ENCODE results near the gene NRBF2.

The NRBF2 gene

DNA sequence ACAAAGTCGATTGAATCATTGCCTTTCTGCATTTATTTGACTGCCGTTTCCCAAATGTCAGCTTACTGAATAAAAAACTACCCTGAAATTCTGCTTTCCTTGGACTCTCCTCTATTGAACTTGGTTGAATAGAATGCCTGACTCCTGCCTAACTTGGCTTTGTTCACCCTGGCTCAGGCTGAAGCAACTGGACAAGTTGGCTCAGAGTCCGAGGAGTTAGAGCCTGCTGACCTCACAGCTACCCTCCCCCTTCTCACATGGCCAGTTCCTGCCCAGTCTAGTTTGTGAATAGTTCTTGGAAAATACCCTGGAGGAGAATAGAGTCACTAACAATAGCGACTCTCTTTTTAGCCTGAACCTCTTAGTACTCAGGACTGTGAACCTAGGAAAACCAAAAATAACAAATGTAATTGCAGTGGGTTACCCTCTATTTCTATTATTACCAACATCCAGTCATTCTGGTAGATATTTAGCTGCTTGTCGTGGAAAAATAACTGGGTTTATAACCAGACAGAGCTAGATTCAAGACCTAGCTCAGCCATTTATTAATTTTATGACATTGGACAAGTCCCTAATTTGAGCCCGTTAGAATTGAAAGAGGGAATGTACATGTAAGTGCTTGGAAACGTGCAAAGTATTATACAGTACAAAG lies 17.3 kb upstream of the NRBF2 start:
- TF ChIP-seq, protein P1, sequence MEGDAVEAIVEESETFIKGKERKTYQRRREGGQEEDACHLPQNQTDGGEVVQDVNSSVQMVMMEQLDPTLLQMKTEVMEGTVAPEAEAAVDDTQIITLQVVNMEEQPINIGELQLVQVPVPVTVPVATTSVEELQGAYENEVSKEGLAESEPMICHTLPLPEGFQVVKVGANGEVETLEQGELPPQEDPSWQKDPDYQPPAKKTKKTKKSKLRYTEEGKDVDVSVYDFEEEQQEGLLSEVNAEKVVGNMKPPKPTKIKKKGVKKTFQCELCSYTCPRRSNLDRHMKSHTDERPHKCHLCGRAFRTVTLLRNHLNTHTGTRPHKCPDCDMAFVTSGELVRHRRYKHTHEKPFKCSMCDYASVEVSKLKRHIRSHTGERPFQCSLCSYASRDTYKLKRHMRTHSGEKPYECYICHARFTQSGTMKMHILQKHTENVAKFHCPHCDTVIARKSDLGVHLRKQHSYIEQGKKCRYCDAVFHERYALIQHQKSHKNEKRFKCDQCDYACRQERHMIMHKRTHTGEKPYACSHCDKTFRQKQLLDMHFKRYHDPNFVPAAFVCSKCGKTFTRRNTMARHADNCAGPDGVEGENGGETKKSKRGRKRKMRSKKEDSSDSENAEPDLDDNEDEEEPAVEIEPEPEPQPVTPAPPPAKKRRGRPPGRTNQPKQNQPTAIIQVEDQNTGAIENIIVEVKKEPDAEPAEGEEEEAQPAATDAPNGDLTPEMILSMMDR (IDR thresholded peaks at IDR 0.05), result no peak
- H3K9me3 ChIP-seq, result no peaks in the 10 kb centered on the region
- H3K36me3 ChIP-seq, result no peaks in the 10 kb centered on the region
- H3K4me3 ChIP-seq (ENCODE audit: low read depth in 1 of 2, low read length in 1 of 2), result no peak overlapping the region
- peaks cover 45 to 48% of the 10 kb centered on the region in 2 experiments for H3K4me1 ChIP-seq (ENCODE audit: control insufficient read depth in 1 of 2, insufficient read depth in 1 of 2, low read depth in 1 of 2, low read length in 1 of 2)
- H3K27me3 ChIP-seq, result no peaks in the 10 kb centered on the region
- peak overlapping the region; percentile 95 for H3K27ac ChIP-seq

DNA sequence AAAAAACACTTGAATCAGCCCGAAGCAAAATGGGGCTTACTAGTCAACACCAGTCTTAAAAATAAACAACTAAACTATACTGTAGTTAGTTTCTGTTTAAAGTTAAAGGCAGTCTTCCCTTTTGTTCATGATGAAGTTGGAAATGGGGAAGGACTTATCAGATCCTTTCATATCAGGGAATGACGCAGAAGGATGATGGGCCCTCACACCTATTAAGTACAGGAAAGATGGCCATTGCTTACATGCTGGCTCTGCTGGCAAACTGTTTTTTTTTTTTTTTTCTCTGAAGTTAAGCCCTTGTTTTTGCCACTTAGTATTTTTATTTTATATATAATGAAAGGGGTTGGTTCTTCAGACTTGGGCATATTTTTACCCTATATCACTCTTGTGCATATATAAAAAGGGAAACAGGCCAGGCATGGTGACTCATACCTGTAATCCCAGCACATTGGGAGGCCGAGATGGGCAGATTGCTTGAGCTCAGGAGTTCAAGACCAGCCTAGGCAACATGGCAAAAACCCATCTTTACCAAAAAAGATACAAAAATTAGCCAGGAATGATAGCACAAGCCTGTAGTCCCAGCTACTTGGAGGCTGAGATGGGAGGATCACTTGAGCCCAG lies 16.6 kb upstream of the NRBF2 start:
- no peak overlapping the region for H3K4me3 ChIP-seq (ENCODE audit: low read depth in 1 of 2, low read length in 1 of 2)
- H3K36me3 ChIP-seq, result no peaks in the 10 kb centered on the region
- no peaks in the 10 kb centered on the region for H3K9me3 ChIP-seq
- TF ChIP-seq, protein P1 (IDR thresholded peaks at IDR 0.05), result no peak
- H3K27me3 ChIP-seq, result no peaks in the 10 kb centered on the region
- peaks cover 45 to 48% of the 10 kb centered on the region in 2 experiments for H3K4me1 ChIP-seq (ENCODE audit: control insufficient read depth in 1 of 2, insufficient read depth in 1 of 2, low read depth in 1 of 2, low read length in 1 of 2)
- peak overlapping the region; percentile 95 for H3K27ac ChIP-seq

DNA sequence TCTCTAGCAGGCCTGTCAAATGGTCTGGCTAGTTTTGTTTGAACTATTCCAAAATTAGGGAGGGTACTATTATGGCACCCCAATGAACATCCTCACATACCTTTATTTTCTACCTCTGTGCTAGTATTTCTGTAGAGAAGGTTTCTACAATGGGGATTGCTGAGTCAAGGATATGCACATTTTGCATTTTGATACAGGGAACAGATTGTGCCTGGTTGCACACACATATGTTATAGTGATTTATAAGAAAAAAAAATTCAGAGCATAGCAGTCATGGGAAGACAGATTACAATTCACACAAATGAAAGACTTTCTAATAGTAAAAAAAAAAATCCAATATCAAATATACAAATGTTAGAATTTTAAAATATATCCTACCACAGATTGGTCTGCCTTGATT lies 14.1 kb upstream of the NRBF2 start:
- Histone ChIP-seq H3K4me3 (ENCODE audit: low read depth in 1 of 2, low read length in 1 of 2) (no peak overlapping the region), H3K4me1 (ENCODE audit: control insufficient read depth in 1 of 2, insufficient read depth in 1 of 2, low read depth in 1 of 2, low read length in 1 of 2) (peaks cover 24% of the 10 kb centered on the region in 2 experiments), H3K9me3 (no peaks in the 10 kb centered on the region), H3K27me3 (no peaks in the 10 kb centered on the region), H3K36me3 (no peaks in the 10 kb centered on the region), H3K27ac (no peak overlapping the region)
- TF ChIP-seq, protein P1 (IDR thresholded peaks at IDR 0.05), result no peak

DNA sequence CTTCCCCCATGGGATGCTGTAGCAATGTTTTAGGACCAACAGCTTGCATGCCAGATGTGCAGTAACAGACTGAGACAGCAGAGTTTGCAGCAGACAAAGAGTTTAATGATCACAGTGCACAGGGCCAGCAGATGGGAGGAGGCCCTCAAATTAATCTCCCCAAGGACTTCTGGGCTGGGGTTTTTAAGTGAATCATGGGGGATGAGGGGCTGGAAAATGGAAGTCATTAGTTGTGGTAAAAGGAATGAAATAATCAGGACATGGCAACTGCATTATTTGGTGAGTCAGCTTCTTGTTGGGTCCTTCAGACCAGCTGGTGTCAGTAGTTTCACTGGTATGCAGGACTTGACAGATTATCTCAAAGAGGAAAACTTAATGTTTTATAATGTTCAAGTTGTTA lies 12.6 kb upstream of the NRBF2 start:
- Histone ChIP-seq H3K4me3 (ENCODE audit: low read depth in 1 of 2, low read length in 1 of 2) (no peak overlapping the region), H3K36me3 (no peaks in the 10 kb centered on the region), H3K27me3 (no peaks in the 10 kb centered on the region), H3K27ac (no peak overlapping the region), H3K4me1 (ENCODE audit: control insufficient read depth in 1 of 2, insufficient read depth in 1 of 2, low read depth in 1 of 2, low read length in 1 of 2) (peaks cover 9% of the 10 kb centered on the region in 2 experiments), H3K9me3 (no peaks in the 10 kb centered on the region)
- TF ChIP-seq, protein P1 (IDR thresholded peaks at IDR 0.05), result no peak

DNA sequence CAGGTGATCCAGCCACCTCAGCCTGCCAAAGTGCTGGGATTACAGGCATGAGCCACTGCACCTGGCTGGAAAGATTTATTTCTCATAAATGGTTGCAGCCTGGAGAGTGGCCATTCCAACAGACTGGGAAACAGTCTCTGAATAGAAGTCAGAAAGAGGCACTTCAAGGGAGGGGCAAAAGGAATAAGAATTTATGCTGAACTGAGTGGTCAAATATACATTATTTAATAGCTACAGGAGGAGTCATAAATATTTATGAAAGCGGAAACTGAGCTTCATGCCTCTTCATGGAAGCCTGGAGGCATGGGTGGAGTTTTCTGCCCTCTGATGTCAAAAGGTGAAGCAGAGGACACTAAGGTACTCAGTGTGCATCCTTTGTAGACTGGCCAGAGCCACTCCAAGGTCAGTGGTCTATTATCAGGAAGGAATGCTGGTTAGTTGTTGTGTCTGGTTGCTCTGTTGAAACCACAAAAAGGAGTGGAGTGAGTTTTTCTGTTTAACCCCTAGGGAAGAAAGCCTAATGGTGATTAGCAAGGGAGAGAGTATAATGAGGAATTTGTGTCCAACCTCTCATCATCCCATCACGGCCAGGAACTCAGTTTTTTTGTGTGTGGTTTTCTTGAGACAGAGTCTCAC lies 9.3 kb upstream of the NRBF2 start:
- Histone ChIP-seq H3K4me1 (ENCODE audit: control insufficient read depth in 1 of 2, insufficient read depth in 1 of 2, low read depth in 1 of 2, low read length in 1 of 2) (no peaks in the 10 kb centered on the region), H3K4me3 (ENCODE audit: low read depth in 1 of 2, low read length in 1 of 2) (no peak overlapping the region), H3K27ac (no peak overlapping the region), H3K27me3 (no peaks in the 10 kb centered on the region), H3K36me3 (no peaks in the 10 kb centered on the region), H3K9me3 (no peaks in the 10 kb centered on the region)
- TF ChIP-seq, protein P1 (IDR thresholded peaks at IDR 0.05), result no peak
